Neural progenitor cell (in vitro differentiated cells): ENCODE measurements around the gene CDH1.

Experiments
- CTCF ChIP-seq: fragments of 200-600 bp; sonication (generic); IDR thresholded peaks from 2 replicates; pipeline ENCODE4 v1.5.1; 2017; ENCODE audit warnings: antibody characterized with exemption, mild to moderate bottlenecking
- EZH2 ChIP-seq: fragments of 200-600 bp; sonication (generic); IDR thresholded peaks from 2 replicates; pipeline ENCODE4 v1.6.1; 2017; ENCODE audit warnings: antibody characterized with exemption, mild to moderate bottlenecking, moderate library complexity

- TF ChIP-seq CTCF, result no peak
- TF ChIP-seq EZH2, result no peak
Measured at GRCh38 chr16:68785715-68786114, 48.6 kb downstream of the CDH1 start.
